H9 (cell line): Measurements from ENCODE around the gene SNTG2. TPM values are rescaled to one million over a fixed set of nuclear protein-coding genes. Genes with fewer than 3 reads are reported as not detected.

Source experiments
- DNase-seq: peaks from one replicate; pipeline ENCODE4 v3.0.0-alpha.2; 2017
- H2AFZ ChIP-seq: one replicate; pipeline ENCODE4 v1.6.1; 2013; ENCODE audit warnings: mild to moderate bottlenecking, low read length, control low read depth, moderate library complexity
- H2AK5ac ChIP-seq: 2 replicates; pipeline ENCODE4 v1.6.1; 2013; ENCODE audit warnings: low read length, control low read depth, mixed read lengths; ENCODE audit not compliant: insufficient read length
- H2BK120ac ChIP-seq: one replicate; pipeline ENCODE4 v1.6.1; 2013; ENCODE audit warnings: low read depth, mild to moderate bottlenecking, low read length, control low read depth, inconsistent platforms; ENCODE audit not compliant: poor library complexity, severe bottlenecking
- H2BK12ac ChIP-seq: 2 replicates; pipeline ENCODE4 v1.6.1; 2013; ENCODE audit warnings: low read length, control low read depth, mixed read lengths, low read depth; ENCODE audit not compliant: insufficient read length
- H2BK15ac ChIP-seq: 2 replicates; pipeline ENCODE4 v1.6.1; 2013; ENCODE audit warnings: low read depth, low read length, control low read depth
- H2BK20ac ChIP-seq: one replicate; pipeline ENCODE4 v1.6.1; 2013; ENCODE audit warnings: low read depth, mild to moderate bottlenecking, low read length, control low read depth, inconsistent platforms; ENCODE audit not compliant: poor library complexity, severe bottlenecking
- H2BK5ac ChIP-seq: 2 replicates; pipeline ENCODE4 v1.6.1; 2013; ENCODE audit warnings: low read length, control low read depth, mixed read lengths; ENCODE audit not compliant: insufficient read length
- H3K14ac ChIP-seq: 2 replicates; pipeline ENCODE4 v1.6.1; 2013; ENCODE audit warnings: low read length, control low read depth; ENCODE audit not compliant: insufficient read depth
- H3K18ac ChIP-seq: 2 replicates; pipeline ENCODE4 v1.6.1; 2013; ENCODE audit warnings: low read depth, mild to moderate bottlenecking, mixed read lengths, low read length, control low read depth; ENCODE audit not compliant: insufficient read length
- H3K23ac ChIP-seq: 2 replicates; pipeline ENCODE4 v1.6.1; 2013; ENCODE audit warnings: low read length, control low read depth, mixed read lengths, low read depth; ENCODE audit not compliant: insufficient read length
- H3K23me2 ChIP-seq: 2 replicates; pipeline ENCODE4 v1.6.1; 2013; ENCODE audit warnings: low read depth, mild to moderate bottlenecking, mixed read lengths, low read length, control low read depth; ENCODE audit not compliant: insufficient read length, poor library complexity, severe bottlenecking
- H3K27ac ChIP-seq: 2 replicates; pipeline ENCODE4 v1.5.1; 2013; ENCODE audit warnings: low read length, control low read depth, mixed read lengths, low read depth; ENCODE audit not compliant: insufficient read length
- H3K27me3 ChIP-seq: 2 replicates; pipeline ENCODE4 v1.6.1; 2013; ENCODE audit warnings: low read length, control low read depth, inconsistent platforms; ENCODE audit not compliant: insufficient read depth
- H3K4ac ChIP-seq: 2 replicates; pipeline ENCODE4 v1.6.1; 2013; ENCODE audit warnings: low read depth, mild to moderate bottlenecking, control low read depth, inconsistent platforms, low read length, moderate library complexity
- H3K4me1 ChIP-seq: 2 replicates; pipeline ENCODE4 v1.6.1; 2013; ENCODE audit warnings: low read length, control low read depth, inconsistent platforms; ENCODE audit not compliant: insufficient read depth
- H3K4me2 ChIP-seq: 2 replicates; pipeline ENCODE4 v1.6.1; 2013; ENCODE audit warnings: low read length, control low read depth, mixed read lengths; ENCODE audit not compliant: insufficient read length, insufficient read depth
- H3K56ac ChIP-seq: 2 replicates; pipeline ENCODE4 v1.6.1; 2013; ENCODE audit warnings: low read depth, mild to moderate bottlenecking, mixed read lengths, low read length, control low read depth; ENCODE audit not compliant: insufficient read length
- H3K79me1 ChIP-seq: 2 replicates; pipeline ENCODE4 v1.6.1; 2013; ENCODE audit warnings: low read depth, mild to moderate bottlenecking, moderate library complexity, low read length, control low read depth, inconsistent platforms; ENCODE audit not compliant: insufficient read depth, poor library complexity, severe bottlenecking
- H3K79me2 ChIP-seq: 2 replicates; pipeline ENCODE4 v1.6.1; 2013; ENCODE audit warnings: low read length, control low read depth, inconsistent platforms; ENCODE audit not compliant: insufficient read depth
- H3K9ac ChIP-seq: 2 replicates; pipeline ENCODE4 v1.6.1; 2013; ENCODE audit warnings: low read length, control low read depth, mixed read lengths; ENCODE audit not compliant: insufficient read length; ENCODE audit errors: extremely low read depth
- H3K9me3 ChIP-seq: one replicate; pipeline ENCODE4 v1.6.1; 2013; ENCODE audit warnings: low read depth, low read length, inconsistent platforms; ENCODE audit not compliant: control insufficient read depth
- H3T11ph ChIP-seq: one replicate; pipeline ENCODE4 v1.6.1; 2013; ENCODE audit warnings: mild to moderate bottlenecking, low read length, control low read depth, inconsistent platforms
- H4K20me1 ChIP-seq: one replicate; pipeline ENCODE4 v1.6.1; 2013; ENCODE audit not compliant: control insufficient read depth, insufficient read length, insufficient read depth
- H4K5ac ChIP-seq: 2 replicates; pipeline ENCODE4 v1.6.1; 2013; ENCODE audit warnings: low read depth, mild to moderate bottlenecking, mixed read lengths, low read length, control low read depth; ENCODE audit not compliant: insufficient read length
- H4K8ac ChIP-seq: replicated peaks from 2 replicates; pipeline ENCODE4 v1.6.1; 2013; ENCODE audit warnings: low read length, control low read depth, mixed read lengths, low read depth; ENCODE audit not compliant: insufficient read length
- H4K91ac ChIP-seq: 2 replicates; pipeline ENCODE4 v1.6.1; 2013; ENCODE audit warnings: low read depth, mild to moderate bottlenecking, moderate library complexity, mixed read lengths, low read length, control low read depth; ENCODE audit not compliant: insufficient read length
- H3K27ac Mint-ChIP-seq, 3 experiments: 2 replicates in 2 of 3; 3 replicates in 1 of 3; pipeline ENCODE4 v1.8.0; 2020 to 2021; ENCODE audit warnings: mixed read lengths in 3 of 3, mild to moderate bottlenecking in 1 of 3, moderate library complexity in 1 of 3
- H3K27me3 Mint-ChIP-seq: 2 replicates; pipeline ENCODE4 v1.8.0; 2021; ENCODE audit warnings: low read depth, mild to moderate bottlenecking, moderate library complexity, mixed read lengths
- H3K36me3 Mint-ChIP-seq, 3 experiments: 2 replicates in 2 of 3; 3 replicates in 1 of 3; pipeline ENCODE4 v1.8.0; 2020 to 2021; ENCODE audit warnings: low read depth in 3 of 3, mixed read lengths in 3 of 3; ENCODE audit not compliant: insufficient read depth in 1 of 3
- H3K4me1 Mint-ChIP-seq, 2 experiments: 2 replicates each; pipeline ENCODE4 v1.8.0; 2020; ENCODE audit warnings: mixed read lengths in 2 of 2
- H3K4me3 Mint-ChIP-seq, 2 experiments: 2 replicates in 1 of 2; 3 replicates in 1 of 2; pipeline ENCODE4 v1.8.0; 2020 to 2021; ENCODE audit warnings: mild to moderate bottlenecking in 2 of 2, mixed read lengths in 2 of 2, moderate library complexity in 1 of 2
- H3K9me3 Mint-ChIP-seq, 2 experiments: 2 replicates in 1 of 2; 3 replicates in 1 of 2; pipeline ENCODE4 v1.8.0; 2020; ENCODE audit warnings: mild to moderate bottlenecking in 2 of 2, mixed read lengths in 2 of 2, moderate library complexity in 1 of 2
- CTCF ChIP-seq: fragments of 200-600 bp; sonication (generic); conservative IDR thresholded peaks from 3 replicates; pipeline ENCODE4 v1.8.0; 2021; ENCODE audit warnings: antibody characterized with exemption, mild to moderate bottlenecking
- WGBS: extraction: QIAGEN DNeasy Blood & Tissue Kit; methylation state at CpG from one replicate; pipeline ENCODE4 v1.1.7; 2013; ENCODE audit warnings: missing lambda C conversion rate, low lambda C conversion rate, mixed read lengths; ENCODE audit not compliant: insufficient read length; ENCODE audit errors: extremely low coverage; 5-methylcytosine and 5-hydroxymethylcytosine counted together
- total RNA-seq: library from RNA; stranded (reverse); gene quantifications from 2 replicates; pipeline ENCODE4 v1.2.1, GENCODE V29; 2021

SNTG2 gene
- total RNA-seq, 1 experiment from 2014 or later, result 13.2 TPM

GRCh38 chr2:1022178-1022577 lies 71.5 kb downstream of the SNTG2 start:
- H3K36me3 Mint-ChIP-seq, result peaks cover 2 to 9% (median 9%) of the 10 kb centered on the region in 3 experiments; a peak in 6 of 7 replicates
- H2BK20ac ChIP-seq, result no peak overlapping the region
- no peaks in the 10 kb centered on the region for H3K23me2 ChIP-seq
- no peak overlapping the region for H2BK12ac ChIP-seq
- no peak overlapping the region for H3K18ac ChIP-seq
- no CpG with 5 or more reads among the region's 17 CpGs for WGBS
- no peak overlapping the region for H3K9ac ChIP-seq
- no peak overlapping the region for H2BK5ac ChIP-seq
- H2BK120ac ChIP-seq, result no peak overlapping the region
- H3K4me3 Mint-ChIP-seq, result no peak overlapping the region
- H3K23ac ChIP-seq, result no peak overlapping the region
- peak overlapping the region; percentile 11 to 88 (median 55); a peak in 6 of 7 replicates for H3K27ac Mint-ChIP-seq
- no peak overlapping the region for H3K4ac ChIP-seq
- H3K79me2 ChIP-seq, result peaks cover 9% of the 10 kb centered on the region
- no peaks in the 10 kb centered on the region for H4K20me1 ChIP-seq
- no peak overlapping the region for H3K4me2 ChIP-seq
- no peak for DNase-seq
- peaks cover 5% of the 10 kb centered on the region for H3K79me1 ChIP-seq
- H3K9me3 ChIP-seq, result no peaks in the 10 kb centered on the region
- no peak for TF ChIP-seq CTCF
- H3T11ph ChIP-seq, result no peak overlapping the region
- H4K8ac ChIP-seq, result no peak overlapping the region
- no peak overlapping the region for H3K56ac ChIP-seq
- H2BK15ac ChIP-seq, result no peak overlapping the region
- no peak overlapping the region for H3K27ac ChIP-seq
- no peak overlapping the region for H4K5ac ChIP-seq
- H3K14ac ChIP-seq, result no peak overlapping the region; the same call in 1 of the 2 replicates
- H3K27me3 ChIP-seq, result no peaks in the 10 kb centered on the region
- no peak overlapping the region for H2AFZ ChIP-seq
- no peaks in the 10 kb centered on the region; the same call in 1 of the 2 replicates for H3K27me3 Mint-ChIP-seq
- peaks cover 15 to 18% of the 10 kb centered on the region in 2 experiments; a peak in 3 of 4 replicates for H3K4me1 Mint-ChIP-seq
- H2AK5ac ChIP-seq, result no peak overlapping the region
- no peak overlapping the region for H4K91ac ChIP-seq
- H3K9me3 Mint-ChIP-seq, result no peaks in the 10 kb centered on the region
- peaks cover 2% of the 10 kb centered on the region; the same call in 1 of the 2 replicates for H3K4me1 ChIP-seq
